HG03025 (cell line): ENCODE results near the gene KRTAP2-4.
"Not testable (repeated sequence)": the region's sequence is repeated elsewhere in the genome, so short reads cannot be mapped to it uniquely, and the experiment has no call there.

Source experiments
- ATAC-seq: cut with Tn5 transposase; IDR thresholded peaks from one replicate; pipeline ENCODE4 v1.9.1; 2021; ENCODE audit warnings: mild to moderate bottlenecking, moderate library complexity; ENCODE audit not compliant: unreplicated experiment, low FRiP score

The KRTAP2-4 gene

GRCh38 chr17:41065829-41066624 lies at the start of gene KRTAP2-4:
KRTAP2-4 (minus strand) TSS chr17:41065879; CDS start chr17:41065845, 34 bp downstream.
- ATAC-seq = no peak

- ATAC-seq = no peak
These were observed 45.6 kb upstream of the KRTAP2-4 start for GRCh38 chr17:41111151-41111885.

- ATAC-seq = not testable (repeated sequence)
These were observed 43.2 kb upstream of the KRTAP2-4 start for GRCh38 chr17:41108728-41109386.

- no peak for ATAC-seq
These were observed 42.3 kb upstream of the KRTAP2-4 start for GRCh38 chr17:41107941-41108450.

GRCh38 chr17:41105347-41105746 lies 39.7 kb upstream of the KRTAP2-4 start, which contains the start of gene KRTAP4-9:
KRTAP4-9 (plus strand) TSS chr17:41105389; CDS start chr17:41105389, 0 bp downstream.
- ATAC-seq = not testable (repeated sequence)

- not testable (repeated sequence) for ATAC-seq
These were observed 38.8 kb upstream of the KRTAP2-4 start for GRCh38 chr17:41104386-41105038.

- ATAC-seq = no peak
These were observed 38.2 kb upstream of the KRTAP2-4 start for GRCh38 chr17:41103896-41104295.

- ATAC-seq = no peak
These were observed 36.0 kb upstream of the KRTAP2-4 start, which contains the start of gene KRTAP4-16 for GRCh38 chr17:41101586-41102259. KRTAP4-16 (minus strand) TSS chr17:41102209; CDS start chr17:41102209, 0 bp downstream.

- ATAC-seq = not testable (repeated sequence)
These were observed 34.2 kb upstream of the KRTAP2-4 start for GRCh38 chr17:41099682-41100480.

- no peak for ATAC-seq
These were observed 32.8 kb upstream of the KRTAP2-4 start for GRCh38 chr17:41098481-41098880.

GRCh38 chr17:41098042-41098441 lies 32.4 kb upstream of the KRTAP2-4 start, which contains the start of gene KRTAP4-8:
KRTAP4-8 (minus strand) TSS chr17:41098142; CDS start chr17:41098084, 58 bp downstream.
- no peak for ATAC-seq

GRCh38 chr17:41096055-41096454 lies 30.4 kb upstream of the KRTAP2-4 start:
- ATAC-seq = no peak

- ATAC-seq = not testable (repeated sequence)
These were observed 23.2 kb upstream of the KRTAP2-4 start for GRCh38 chr17:41088760-41089352.

GRCh38 chr17:41084100-41084856 lies 18.6 kb upstream of the KRTAP2-4 start, which contains the start of gene KRTAP4-7:
KRTAP4-7 (plus strand) TSS chr17:41084150; CDS start chr17:41084207, 57 bp downstream.
- ATAC-seq = not testable (repeated sequence)

GRCh38 chr17:41083427-41083826 lies 17.7 kb upstream of the KRTAP2-4 start:
- ATAC-seq = not testable (repeated sequence)

- ATAC-seq = no peak
These were observed 16.9 kb upstream of the KRTAP2-4 start for GRCh38 chr17:41082626-41083025.

- ATAC-seq = no peak
These were observed 11.1 kb upstream of the KRTAP2-4 start for GRCh38 chr17:41076788-41077187.
